T-helper 1 cell treated with Interleukin-12 subunit alpha and Interleukin-12 subunit beta and Interleukin-4 antibody, amounts not matched to agents 30 μg/mL and 1 μg/mL, for 36 hours (primary cell): ENCODE results near the gene CFAP221.

Experiments used
- H3K27ac Mint-ChIP-seq: one replicate; pipeline ENCODE4 v1.8.0; 2021; ENCODE audit warnings: mild to moderate bottlenecking, mixed read lengths
- H3K27me3 Mint-ChIP-seq: one replicate; pipeline ENCODE4 v1.8.0; 2021; ENCODE audit warnings: low read depth, mixed read lengths
- H3K36me3 Mint-ChIP-seq: one replicate; pipeline ENCODE4 v1.8.0; 2021; ENCODE audit warnings: low read depth, mixed read lengths
- H3K4me1 Mint-ChIP-seq: one replicate; pipeline ENCODE4 v1.8.0; 2021; ENCODE audit warnings: low read depth, mixed read lengths
- H3K4me3 Mint-ChIP-seq: one replicate; pipeline ENCODE4 v1.8.0; 2021; ENCODE audit warnings: mild to moderate bottlenecking, moderate library complexity, mixed read lengths
- H3K9me3 Mint-ChIP-seq: one replicate; pipeline ENCODE4 v1.8.0; 2021; ENCODE audit warnings: mixed read lengths

Gene CFAP221

DNA sequence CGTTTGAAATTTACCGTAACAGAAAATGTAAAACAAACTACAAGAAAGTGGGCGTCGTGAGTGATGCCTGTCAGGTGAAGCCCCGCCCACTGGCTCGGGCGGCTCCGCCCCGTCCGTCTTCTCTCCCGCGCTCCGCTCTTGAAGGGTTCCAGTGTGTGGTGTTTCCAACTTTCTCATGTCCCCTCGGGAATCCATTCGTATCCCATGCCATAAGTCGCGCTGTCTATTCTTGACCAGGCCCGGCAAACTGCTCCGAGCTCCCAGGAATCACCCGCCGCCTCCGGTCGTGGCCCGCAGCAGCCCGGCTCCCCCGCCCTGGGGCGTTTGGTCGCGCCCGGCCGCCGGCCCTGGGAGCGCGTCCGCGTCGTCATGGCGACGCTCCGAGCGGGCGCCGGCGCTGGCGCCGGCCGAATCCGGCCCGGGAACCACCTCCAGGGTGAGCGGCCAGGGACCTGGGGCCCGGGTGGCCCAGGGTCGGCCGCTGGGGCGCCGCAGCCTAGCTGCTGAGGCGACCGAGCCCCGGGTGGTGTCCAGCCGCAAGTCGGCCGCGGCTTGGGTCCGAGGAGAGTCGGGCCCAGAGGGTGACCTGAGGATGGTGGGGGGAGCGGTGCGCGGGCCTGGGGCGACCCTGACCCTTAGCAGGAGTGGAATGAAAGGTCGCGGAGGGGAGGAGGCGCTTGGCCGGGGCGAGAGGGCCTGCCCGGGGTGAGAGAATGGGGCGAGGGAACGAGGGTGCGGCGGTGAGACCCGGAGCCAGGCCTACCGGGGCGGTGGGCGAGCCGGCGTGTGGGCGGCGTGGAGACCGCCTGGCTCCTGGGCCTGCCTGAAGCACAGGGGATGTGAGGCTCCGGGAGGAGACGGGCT is at the start of gene CFAP221:
CFAP221 (plus strand) TSS at position 375 of the 864 bp plus-strand sequence. CDS start 1,683 bp downstream, outside the sequence.
- H3K36me3 Mint-ChIP-seq: no peaks in the 10 kb centered on the region
- H3K27me3 Mint-ChIP-seq: peaks cover 48% of the 10 kb centered on the region
- H3K4me3 Mint-ChIP-seq: peak within 1 kb of the TSS; percentile 50
- no peaks in the 10 kb centered on the region for H3K4me1 Mint-ChIP-seq
- no peaks in the 10 kb centered on the region for H3K9me3 Mint-ChIP-seq
- H3K27ac Mint-ChIP-seq: no peak within 1 kb of the TSS

DNA sequence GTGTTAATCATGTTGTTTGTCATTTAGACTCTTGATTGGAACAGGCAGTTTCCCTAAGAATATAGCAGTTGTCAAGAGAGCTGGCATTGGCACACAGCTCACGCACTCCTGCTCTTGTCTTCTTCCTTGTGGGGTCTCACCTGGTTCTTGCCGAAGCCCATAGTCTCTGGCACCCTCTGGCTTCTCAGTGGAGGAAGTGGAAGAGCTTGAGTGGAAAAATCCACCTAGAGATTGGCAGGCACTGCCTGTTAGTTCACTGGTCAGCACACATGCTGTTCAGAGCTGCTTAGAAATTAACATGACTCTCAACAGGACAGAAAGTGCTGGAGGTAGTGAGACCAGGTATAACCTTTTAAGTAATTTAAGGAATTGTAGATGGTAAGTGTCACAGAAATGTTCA is 48.3 kb upstream of the CFAP221 start:
- H3K9me3 Mint-ChIP-seq: peaks cover 19% of the 10 kb centered on the region
- no peak overlapping the region for H3K27ac Mint-ChIP-seq
- no peak overlapping the region for H3K4me3 Mint-ChIP-seq
- peaks cover 8% of the 10 kb centered on the region for H3K27me3 Mint-ChIP-seq
- H3K36me3 Mint-ChIP-seq: no peaks in the 10 kb centered on the region
- no peaks in the 10 kb centered on the region for H3K4me1 Mint-ChIP-seq

DNA sequence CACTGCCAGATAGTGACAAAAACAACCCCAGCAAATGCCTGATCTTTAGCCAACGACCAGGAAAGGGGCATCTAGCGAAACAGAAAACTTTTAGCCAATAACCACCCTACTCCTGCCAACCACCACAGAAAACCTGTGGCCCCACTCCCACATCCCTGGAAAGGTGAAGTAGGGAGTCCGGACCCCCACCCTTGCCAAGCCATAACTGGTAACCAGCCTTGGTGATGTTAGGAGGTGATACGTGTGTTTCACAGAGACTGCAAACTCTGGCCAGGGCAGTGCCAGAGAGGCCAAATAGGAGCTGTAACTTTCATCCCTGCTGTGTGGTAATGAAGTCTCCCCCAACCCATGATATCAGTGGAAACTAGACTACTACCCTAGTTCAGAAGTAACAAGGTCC is 47.6 kb upstream of the CFAP221 start:
- no peak overlapping the region for H3K4me3 Mint-ChIP-seq
- H3K36me3 Mint-ChIP-seq: no peaks in the 10 kb centered on the region
- H3K9me3 Mint-ChIP-seq: peaks cover 24% of the 10 kb centered on the region

DNA sequence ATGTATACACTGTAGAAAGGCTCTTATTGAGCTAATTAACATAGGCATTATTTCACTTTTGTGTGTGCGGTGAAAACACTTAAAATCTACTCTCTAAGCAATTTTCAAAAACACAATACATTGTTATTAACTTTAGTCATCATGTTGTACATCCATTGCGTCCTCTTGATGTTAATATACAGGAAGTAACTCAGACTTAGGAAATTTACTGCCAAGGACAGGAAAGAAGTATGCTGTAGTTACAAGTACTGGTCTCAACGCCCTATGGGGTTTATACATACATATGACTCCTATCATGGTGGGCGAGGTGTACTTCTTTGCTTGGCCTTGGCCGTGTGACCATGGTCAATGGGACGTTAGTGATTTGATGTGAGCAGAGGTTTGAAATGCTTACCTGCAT is 35.5 kb upstream of the CFAP221 start:
- no peaks in the 10 kb centered on the region for H3K27me3 Mint-ChIP-seq
- H3K4me1 Mint-ChIP-seq: no peaks in the 10 kb centered on the region
- H3K36me3 Mint-ChIP-seq: no peaks in the 10 kb centered on the region

More for the DNA sequence above, 47.6 kb upstream of the CFAP221 start:
- Mint-ChIP-seq H3K27ac (no peak overlapping the region), H3K27me3 (peaks cover 8% of the 10 kb centered on the region), H3K4me1 (no peaks in the 10 kb centered on the region)

DNA sequence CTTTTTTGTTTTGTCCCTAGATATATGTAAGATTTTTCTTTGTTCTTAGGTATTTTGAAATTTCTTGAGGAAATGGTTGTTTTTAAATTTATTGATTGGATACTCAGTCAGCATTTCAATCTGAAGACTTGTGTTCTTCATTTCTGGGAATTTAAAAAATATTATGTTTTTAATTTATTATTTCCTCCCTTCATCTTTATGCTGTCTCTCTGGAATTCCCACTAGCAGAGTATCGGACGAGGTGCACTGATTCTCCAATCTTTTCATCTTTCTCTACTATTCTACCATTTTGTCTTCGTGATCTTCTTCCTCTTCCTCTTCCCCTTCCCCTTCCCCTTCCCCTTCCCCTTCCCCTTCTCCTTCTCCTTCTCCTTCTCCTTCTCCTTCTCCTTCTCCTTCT is 32.3 kb upstream of the CFAP221 start:
- Mint-ChIP-seq H3K27me3 (no peaks in the 10 kb centered on the region), H3K9me3 (no peaks in the 10 kb centered on the region), H3K4me1 (no peaks in the 10 kb centered on the region), H3K4me3 (no peak overlapping the region), H3K27ac (no peak overlapping the region), H3K36me3 (no peaks in the 10 kb centered on the region)

More for the DNA sequence above, 35.5 kb upstream of the CFAP221 start:
- Mint-ChIP-seq H3K9me3 (peaks cover 5% of the 10 kb centered on the region), H3K4me3 (no peak overlapping the region), H3K27ac (no peak overlapping the region)

DNA sequence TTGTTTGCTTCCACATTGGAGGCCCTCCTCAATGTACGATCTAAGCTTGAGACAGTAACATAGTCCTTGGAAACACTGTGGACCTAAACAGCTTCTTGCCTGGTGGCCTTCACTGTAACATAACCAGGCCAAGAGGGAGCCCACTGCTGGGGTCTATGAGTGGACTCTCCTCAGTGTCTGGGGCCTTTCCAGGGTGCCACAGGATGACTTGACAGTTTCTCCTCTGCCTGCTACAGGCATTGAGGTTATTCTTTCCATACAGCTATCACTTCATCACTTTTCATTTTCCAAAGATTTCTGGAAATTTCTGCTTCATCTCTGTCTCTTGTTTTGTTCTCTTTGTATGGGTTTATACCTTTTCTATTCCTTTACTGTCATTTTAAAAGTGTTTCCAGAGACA is 31.3 kb upstream of the CFAP221 start:
- Mint-ChIP-seq H3K36me3 (no peaks in the 10 kb centered on the region), H3K27me3 (no peaks in the 10 kb centered on the region), H3K4me1 (no peaks in the 10 kb centered on the region), H3K4me3 (no peak overlapping the region), H3K9me3 (no peaks in the 10 kb centered on the region), H3K27ac (no peak overlapping the region)

DNA sequence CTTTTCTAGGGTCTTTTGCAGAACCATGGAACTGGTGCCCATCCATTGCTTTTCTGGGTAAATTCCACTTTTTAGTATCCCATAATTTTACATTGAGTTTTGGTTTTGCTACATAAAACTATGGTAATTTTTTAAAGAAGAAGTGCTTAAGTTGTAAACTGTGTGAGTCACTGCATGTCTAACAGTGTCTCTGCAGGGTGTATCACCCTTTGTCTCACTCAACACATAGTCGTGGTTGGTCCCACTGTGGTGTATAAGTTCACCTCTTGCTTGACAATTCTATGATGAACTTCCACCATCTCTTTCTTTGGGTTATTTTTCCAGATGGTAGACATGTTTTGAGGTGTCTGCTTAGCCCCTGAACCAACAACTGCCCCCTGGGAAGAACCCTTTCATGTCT is 30.4 kb upstream of the CFAP221 start:
- Mint-ChIP-seq H3K4me3 (no peak overlapping the region), H3K36me3 (no peaks in the 10 kb centered on the region), H3K27me3 (no peaks in the 10 kb centered on the region), H3K27ac (no peak overlapping the region), H3K9me3 (no peaks in the 10 kb centered on the region), H3K4me1 (no peaks in the 10 kb centered on the region)

DNA sequence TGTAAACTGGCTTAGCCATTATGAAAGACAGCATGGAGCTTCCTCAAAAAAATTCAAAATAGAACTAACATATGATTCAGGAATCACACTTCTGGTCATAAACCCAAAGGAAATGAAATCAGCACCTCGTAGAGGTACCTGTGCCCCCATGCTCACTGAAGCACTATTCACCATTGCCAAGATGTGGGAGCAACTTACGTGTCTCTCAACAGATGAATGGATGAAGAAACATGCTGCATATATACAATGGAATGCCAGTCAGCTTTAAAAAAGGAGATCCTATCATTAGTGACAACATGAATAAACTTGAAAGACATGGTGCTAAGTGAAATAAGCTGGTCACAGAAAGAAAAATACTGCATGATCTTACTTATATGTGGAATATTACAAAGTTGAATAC is 28.1 kb upstream of the CFAP221 start:
- Mint-ChIP-seq H3K27ac (no peak overlapping the region), H3K4me1 (no peaks in the 10 kb centered on the region), H3K4me3 (no peak overlapping the region), H3K27me3 (peaks cover 1% of the 10 kb centered on the region), H3K9me3 (no peaks in the 10 kb centered on the region), H3K36me3 (no peaks in the 10 kb centered on the region)

DNA sequence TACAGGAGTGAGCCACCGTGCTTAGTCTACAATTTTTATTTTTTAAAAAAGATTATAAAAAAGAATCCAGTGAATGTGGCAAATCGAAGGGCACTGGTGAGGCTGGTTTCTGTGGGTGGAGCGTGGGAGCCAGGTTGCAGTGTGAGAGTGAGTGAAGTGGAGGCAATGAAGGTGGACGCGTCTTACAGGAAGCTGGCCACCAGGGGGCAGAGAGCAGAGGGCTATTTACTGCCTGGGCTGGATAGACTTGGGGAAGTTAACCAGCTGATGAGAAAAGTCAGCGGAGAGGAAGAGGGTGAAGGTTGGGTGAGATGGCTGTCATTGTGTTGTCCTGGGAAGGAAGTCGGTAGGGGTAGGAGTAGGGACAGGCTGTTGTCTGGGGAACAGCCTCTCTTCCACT is 26.8 kb upstream of the CFAP221 start:
- no peaks in the 10 kb centered on the region for H3K4me1 Mint-ChIP-seq
- no peaks in the 10 kb centered on the region for H3K36me3 Mint-ChIP-seq
- no peak overlapping the region for H3K27ac Mint-ChIP-seq
- no peaks in the 10 kb centered on the region for H3K9me3 Mint-ChIP-seq
- H3K27me3 Mint-ChIP-seq: peaks cover 3% of the 10 kb centered on the region
- H3K4me3 Mint-ChIP-seq: no peak overlapping the region

DNA sequence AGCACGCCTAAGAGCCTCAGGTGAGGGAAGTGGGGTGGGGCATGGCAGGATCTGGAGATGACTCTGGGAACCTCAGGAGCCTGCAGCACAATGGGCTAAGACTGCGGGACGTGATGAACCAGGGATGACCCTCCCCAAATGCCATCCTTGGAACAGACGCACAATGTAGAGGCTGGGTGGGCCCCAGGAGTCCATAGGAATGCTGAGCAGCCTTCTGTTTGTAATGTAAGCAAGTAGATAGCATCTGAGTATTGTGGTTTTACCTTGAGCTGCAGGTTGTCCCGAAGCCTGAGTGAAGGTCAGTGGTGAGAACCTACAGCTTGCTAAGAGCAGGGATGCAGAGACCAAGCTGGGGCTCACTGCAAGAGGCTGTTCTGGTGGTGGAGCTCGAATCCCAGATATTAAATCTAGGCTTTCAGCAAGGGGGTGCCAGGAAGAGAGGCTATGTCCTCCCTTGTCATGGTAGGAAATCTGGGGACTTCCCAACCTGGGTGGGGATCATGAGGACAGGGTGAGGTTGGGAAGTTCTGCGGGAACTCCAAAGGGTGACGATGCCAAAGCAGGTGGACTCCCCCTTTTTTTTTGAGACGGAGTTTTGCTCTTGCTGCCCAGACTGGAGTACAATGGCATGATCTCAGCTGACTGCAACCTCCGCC is 25.7 kb upstream of the CFAP221 start:
- Mint-ChIP-seq H3K9me3 (no peaks in the 10 kb centered on the region), H3K27me3 (peaks cover 11% of the 10 kb centered on the region), H3K36me3 (no peaks in the 10 kb centered on the region), H3K27ac (no peak overlapping the region), H3K4me1 (no peaks in the 10 kb centered on the region), H3K4me3 (no peak overlapping the region)

DNA sequence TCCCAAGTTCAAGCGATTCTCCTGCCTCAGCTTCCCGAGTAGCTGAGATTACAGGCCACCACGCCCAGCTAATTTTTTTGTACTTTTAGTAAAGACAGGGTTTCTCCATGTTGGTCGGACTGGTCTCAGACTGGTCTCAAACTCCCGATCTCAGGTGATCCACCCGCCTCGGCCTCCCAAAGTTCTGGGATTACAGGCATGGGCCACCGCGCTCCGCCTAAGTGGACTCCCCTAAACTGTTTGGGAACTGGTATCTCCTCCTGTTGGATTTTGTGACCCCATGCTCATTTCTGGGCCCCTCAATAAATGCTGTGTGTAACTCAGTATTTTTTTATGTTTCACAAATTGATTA is 25.2 kb upstream of the CFAP221 start:
- H3K9me3 Mint-ChIP-seq: no peaks in the 10 kb centered on the region
- peaks cover 15% of the 10 kb centered on the region for H3K27me3 Mint-ChIP-seq
- no peaks in the 10 kb centered on the region for H3K36me3 Mint-ChIP-seq
- H3K4me1 Mint-ChIP-seq: no peaks in the 10 kb centered on the region
- no peak overlapping the region for H3K4me3 Mint-ChIP-seq
- H3K27ac Mint-ChIP-seq: no peak overlapping the region

DNA sequence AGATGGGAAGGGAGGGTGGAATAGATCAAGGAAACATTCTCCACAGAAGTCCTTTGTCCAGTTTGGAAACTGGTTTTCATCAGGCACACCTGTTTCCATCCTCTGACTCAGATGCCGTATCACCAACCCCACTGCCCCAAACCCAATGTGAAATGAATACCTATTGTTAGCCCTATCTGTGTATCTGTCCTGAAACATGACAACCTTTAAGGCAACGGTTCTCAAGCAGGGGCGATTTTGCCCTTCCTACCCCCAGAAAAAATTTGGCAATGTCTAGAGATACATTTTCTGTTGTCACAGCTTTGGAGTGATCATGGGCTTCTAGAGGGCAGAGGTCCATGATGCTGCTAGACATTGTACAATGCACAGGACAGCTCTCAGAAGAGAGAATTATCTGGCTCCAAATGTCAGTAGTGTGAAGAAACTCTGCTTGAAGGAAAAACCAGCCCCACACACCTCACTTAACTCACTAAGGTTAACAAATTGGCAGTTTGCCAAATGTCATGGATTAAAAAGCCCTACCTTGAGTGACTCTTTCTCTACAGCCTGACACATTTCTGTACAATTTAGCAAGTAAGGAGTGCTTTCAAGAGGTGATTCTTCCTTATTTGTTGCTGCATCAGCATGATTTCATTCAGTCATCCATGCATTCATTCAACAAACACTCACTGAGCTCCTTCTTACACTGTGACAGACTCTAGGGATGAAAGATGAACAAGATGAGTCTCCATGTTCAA is 23.4 kb upstream of the CFAP221 start:
- Mint-ChIP-seq H3K4me1 (no peaks in the 10 kb centered on the region), H3K27me3 (peaks cover 29% of the 10 kb centered on the region), H3K4me3 (no peak overlapping the region), H3K36me3 (no peaks in the 10 kb centered on the region), H3K9me3 (no peaks in the 10 kb centered on the region), H3K27ac (no peak overlapping the region)

DNA sequence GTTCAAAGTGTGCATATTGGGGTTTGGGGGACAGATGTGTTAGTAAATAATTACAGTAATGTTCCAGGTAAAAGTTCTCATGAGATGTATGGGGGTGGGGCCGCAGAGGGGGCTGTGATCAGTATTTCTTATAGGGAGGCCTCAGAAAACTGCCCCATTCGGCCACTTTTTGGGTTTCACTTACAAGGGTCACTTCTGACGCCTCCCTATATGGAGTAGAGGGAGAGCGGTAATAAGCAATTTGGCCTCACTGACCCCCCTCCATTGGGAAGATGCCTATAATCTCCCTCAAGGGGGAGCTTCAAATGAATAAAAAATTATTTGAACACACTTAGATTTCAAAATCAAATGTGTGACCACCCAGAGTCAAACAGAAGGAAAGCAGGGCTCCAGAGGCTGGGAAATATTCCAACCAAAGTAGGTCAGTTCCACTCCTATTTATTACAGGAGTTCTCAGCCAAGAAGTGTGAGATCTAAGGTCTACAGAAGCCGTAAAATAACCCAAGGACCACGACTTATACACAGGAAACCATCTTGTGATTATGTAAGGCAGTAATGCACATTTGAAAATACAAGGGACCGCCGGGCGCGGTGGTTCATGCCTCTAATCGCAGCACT is 22.7 kb upstream of the CFAP221 start:
- Mint-ChIP-seq H3K9me3 (no peaks in the 10 kb centered on the region), H3K36me3 (no peaks in the 10 kb centered on the region), H3K4me3 (no peak overlapping the region), H3K4me1 (no peaks in the 10 kb centered on the region), H3K27ac (no peak overlapping the region), H3K27me3 (peaks cover 32% of the 10 kb centered on the region)

DNA sequence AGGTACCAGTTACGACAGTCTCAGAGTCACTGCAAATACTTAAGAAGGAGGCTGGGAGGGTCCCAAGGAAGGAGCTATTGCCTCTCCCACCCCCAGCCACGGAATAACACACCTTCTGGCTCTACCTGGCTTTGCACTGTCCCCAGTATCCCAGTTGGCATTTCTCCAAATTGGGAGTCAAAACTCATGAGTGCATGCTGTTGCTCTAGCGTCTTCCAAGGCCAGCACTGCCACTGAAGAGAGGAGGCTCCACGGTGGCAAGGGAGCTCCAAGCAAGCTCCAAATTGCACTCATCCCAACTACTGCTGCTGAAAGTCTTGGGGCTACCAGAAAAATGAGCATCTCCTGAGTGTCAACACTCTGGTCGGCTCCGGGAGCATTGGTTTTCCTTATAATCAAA is 21.6 kb upstream of the CFAP221 start:
- Mint-ChIP-seq H3K27me3 (peaks cover 36% of the 10 kb centered on the region), H3K4me1 (no peaks in the 10 kb centered on the region), H3K9me3 (no peaks in the 10 kb centered on the region), H3K27ac (no peak overlapping the region), H3K4me3 (no peak overlapping the region), H3K36me3 (no peaks in the 10 kb centered on the region)
